CD14-positive monocyte (primary cell): ENCODE measurements around the gene PER2. TPM values are rescaled to one million over a fixed set of nuclear protein-coding genes. Genes with fewer than 3 reads are reported as not detected.
"Not testable (repeated sequence)": the region's sequence is repeated elsewhere in the genome, so short reads cannot be mapped to it uniquely, and the experiment has no call there.

Experiments
- DNase-seq, 3 donors: peaks; one replicate each; pipeline ENCODE4 v3.0.0-alpha.2; 2011 to 2022
- H2AFZ ChIP-seq: 2 replicates; pipeline ENCODE4 v1.6.0; 2012; ENCODE audit warnings: mild to moderate bottlenecking, low read depth, low read length, inconsistent platforms; ENCODE audit not compliant: insufficient read depth, poor library complexity, severe bottlenecking
- H3K27ac ChIP-seq, 2 donors: 1 replicate in 1 of 2; 2 replicates in 1 of 2; pipeline ENCODE4 v1.5.1; 2012 to 2013; ENCODE audit warnings: low read length in 2 of 2, control low read depth in 1 of 2, inconsistent platforms in 1 of 2, low read depth in 1 of 2, mild to moderate bottlenecking in 1 of 2
- H3K27me3 ChIP-seq, 2 donors: one replicate each; pipeline versions ENCODE4 v1.6.0 to v1.6.1; 2011 to 2013; ENCODE audit warnings: low read length in 2 of 2; ENCODE audit not compliant: control insufficient read depth in 2 of 2, insufficient read depth in 2 of 2
- H3K36me3 ChIP-seq, 2 donors: replicated peaks in 1 of 2; 1 replicate in 1 of 2; 2 replicates in 1 of 2; pipeline versions ENCODE4 v1.5.1 to v1.6.1; 2012 to 2013; ENCODE audit warnings: low read length in 2 of 2, control low read depth in 1 of 2, inconsistent platforms in 1 of 2, mild to moderate bottlenecking in 1 of 2; ENCODE audit not compliant: insufficient read depth in 2 of 2, control insufficient read depth in 1 of 2
- H3K4me1 ChIP-seq, 2 donors: 1 replicate in 1 of 2; 2 replicates in 1 of 2; pipeline versions ENCODE4 v1.5.1 to v1.6.1; 2012 to 2013; ENCODE audit warnings: low read length in 2 of 2, control low read depth in 1 of 2, inconsistent platforms in 1 of 2, mild to moderate bottlenecking in 1 of 2, moderate library complexity in 1 of 2; ENCODE audit not compliant: insufficient read depth in 2 of 2, control insufficient read depth in 1 of 2
- H3K4me2 ChIP-seq: replicated peaks from 2 replicates; pipeline ENCODE3; 2012; ENCODE audit warnings: low read length, moderate library complexity, mild to moderate bottlenecking; ENCODE audit not compliant: poor library complexity, severe bottlenecking; ENCODE audit errors: extremely low read depth
- H3K4me3 ChIP-seq, 3 experiments: fragments of 200-600 bp in 1 of 3; sonication (generic) in 1 of 3; replicated peaks in 1 of 3; 1 replicate in 2 of 3; 2 replicates in 1 of 3; pipeline ENCODE4 v1.5.1; 2011 to 2013; ENCODE audit warnings: low read length in 3 of 3, mild to moderate bottlenecking in 3 of 3, control low read depth in 2 of 3, low read depth in 2 of 3, inconsistent platforms in 1 of 3, moderate library complexity in 1 of 3
- H3K79me2 ChIP-seq: 2 replicates; pipeline ENCODE4 v1.6.0; 2012; ENCODE audit warnings: mild to moderate bottlenecking, control low read depth, inconsistent platforms, low read length, moderate library complexity; ENCODE audit not compliant: insufficient read depth
- H3K9ac ChIP-seq: 2 replicates; pipeline ENCODE4 v1.6.0; 2017; ENCODE audit warnings: low read length, mild to moderate bottlenecking; ENCODE audit not compliant: insufficient read depth, poor library complexity, severe bottlenecking
- H3K9me3 ChIP-seq, 2 donors: replicated peaks in 1 of 2; 1 replicate in 1 of 2; 2 replicates in 1 of 2; pipeline versions ENCODE4 v1.5.1 to v1.6.1; 2012 to 2013; ENCODE audit warnings: low read length in 2 of 2, control low read depth in 1 of 2; ENCODE audit not compliant: control insufficient read depth in 1 of 2, insufficient read depth in 1 of 2
- H4K20me1 ChIP-seq: 2 replicates; pipeline ENCODE4 v1.6.0; 2012; ENCODE audit warnings: mild to moderate bottlenecking, low read length, control low read depth, moderate library complexity; ENCODE audit not compliant: insufficient read depth
- H3K27ac Mint-ChIP-seq, 7 donors: one replicate each; pipeline ENCODE4 v1.8.0; 2020; ENCODE audit warnings: mild to moderate bottlenecking in 7 of 7, mixed read lengths in 7 of 7, moderate library complexity in 6 of 7, inconsistent platforms in 2 of 7
- H3K27me3 Mint-ChIP-seq, 3 donors: one replicate each; pipeline ENCODE4 v1.8.0; 2021 to 2022; ENCODE audit warnings: low read depth in 3 of 3, mild to moderate bottlenecking in 3 of 3, mixed read lengths in 3 of 3, moderate library complexity in 3 of 3, inconsistent platforms in 1 of 3
- H3K36me3 Mint-ChIP-seq, 2 donors: one replicate each; pipeline ENCODE4 v1.8.0; 2020; ENCODE audit warnings: mixed read lengths in 2 of 2, inconsistent platforms in 1 of 2, mild to moderate bottlenecking in 1 of 2
- H3K4me1 Mint-ChIP-seq: one replicate; pipeline ENCODE4 v1.8.0; 2020; ENCODE audit warnings: mild to moderate bottlenecking, mixed read lengths
- H3K4me3 Mint-ChIP-seq, 2 donors: one replicate each; pipeline ENCODE4 v1.8.0; 2020; ENCODE audit warnings: mild to moderate bottlenecking in 2 of 2, mixed read lengths in 2 of 2, moderate library complexity in 1 of 2
- H3K9me3 Mint-ChIP-seq, 7 donors: one replicate each; pipeline ENCODE4 v1.8.0; 2020 to 2022; ENCODE audit warnings: mixed read lengths in 7 of 7, mild to moderate bottlenecking in 6 of 7, moderate library complexity in 6 of 7, inconsistent platforms in 2 of 7
- WGBS: methylation state at CpG from one replicate; pipeline ENCODE4 v1.1.5; 2013; ENCODE audit warnings: missing lambda C conversion rate; ENCODE audit not compliant: insufficient coverage; 5-methylcytosine and 5-hydroxymethylcytosine counted together
- intact Hi-C, 2 donors: fragments of 100-400 bp; cut with micrococcal nuclease; formaldehyde crosslinking; loops; one replicate each; pipeline versions ENCODE4 v1.15.0 to v1.15.1; 2023
- polyA plus RNA-seq, 3 donors: library from polyadenylated mRNA; depleted of rRNA in 1 of 3; unstranded in 2 of 3; stranded (reverse) in 1 of 3; fragments of 300-500 nt in 2 of 3; fragments of >200 nt in 1 of 3; fragmentation: Illumina TruSeq in 2 of 3; gene quantifications; 1 replicate in 2 of 3; 2 replicates in 1 of 3; pipeline ENCODE4 v1.2.3, GENCODE V29; 2012 to 2021
- TF ChIP-seq, protein P1 (sequence below): fragments of 200-600 bp; IDR thresholded peaks from one replicate; pipeline ENCODE4 v1.8.0; 2022; ENCODE audit warnings: antibody characterized with exemption, mild to moderate bottlenecking

The PER2 gene
- polyA plus RNA-seq, 3 donors: 1.6 to 5.6 (median 3.1) TPM

DNA sequence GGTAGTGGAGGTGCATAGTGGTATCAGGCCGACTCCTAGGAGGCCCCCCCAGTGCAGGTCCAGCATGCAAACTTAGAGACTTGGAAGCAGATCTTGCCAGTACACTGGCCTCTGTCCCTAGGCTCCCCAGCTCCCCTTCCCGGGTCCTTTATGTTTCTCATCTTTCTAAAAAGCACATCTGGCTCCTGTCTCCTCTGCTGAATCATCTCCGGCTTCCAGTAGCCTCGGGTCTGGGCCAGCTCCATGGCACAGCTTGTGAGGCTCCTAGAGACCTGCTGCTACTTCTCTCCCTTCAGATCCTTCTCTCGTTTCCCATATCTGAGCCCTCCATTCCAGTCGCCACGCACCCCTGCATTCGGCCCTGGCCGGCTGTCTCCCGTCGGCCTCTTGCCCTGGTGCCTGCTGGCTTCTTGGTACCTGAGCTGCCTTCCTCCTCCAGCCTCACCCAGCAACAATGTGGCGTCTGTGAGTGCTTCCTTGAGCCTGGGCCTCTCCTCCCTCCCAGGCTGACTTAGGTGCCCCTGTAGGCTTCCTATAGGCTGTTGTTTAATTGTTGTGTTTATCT, 38.5 kb upstream of the PER2 start:
- H3K36me3 ChIP-seq: peaks cover 0 to 14% of the 10 kb centered on the region in 2 donors
- H3K9ac ChIP-seq: no peak overlapping the region
- H3K27me3 ChIP-seq: no peaks in the 10 kb centered on the region
- Mint-ChIP-seq H3K36me3 (peaks cover 23 to 28% of the 10 kb centered on the region in 2 donors), H3K27me3 (no peaks in the 10 kb centered on the region), H3K4me1 (peaks cover under 1% of the 10 kb centered on the region), H3K4me3 (no peak overlapping the region), H3K27ac (no peak overlapping the region), H3K9me3 (peaks cover 0 to 2% (median 0%) of the 10 kb centered on the region in 7 donors)
- TF ChIP-seq, protein P1, sequence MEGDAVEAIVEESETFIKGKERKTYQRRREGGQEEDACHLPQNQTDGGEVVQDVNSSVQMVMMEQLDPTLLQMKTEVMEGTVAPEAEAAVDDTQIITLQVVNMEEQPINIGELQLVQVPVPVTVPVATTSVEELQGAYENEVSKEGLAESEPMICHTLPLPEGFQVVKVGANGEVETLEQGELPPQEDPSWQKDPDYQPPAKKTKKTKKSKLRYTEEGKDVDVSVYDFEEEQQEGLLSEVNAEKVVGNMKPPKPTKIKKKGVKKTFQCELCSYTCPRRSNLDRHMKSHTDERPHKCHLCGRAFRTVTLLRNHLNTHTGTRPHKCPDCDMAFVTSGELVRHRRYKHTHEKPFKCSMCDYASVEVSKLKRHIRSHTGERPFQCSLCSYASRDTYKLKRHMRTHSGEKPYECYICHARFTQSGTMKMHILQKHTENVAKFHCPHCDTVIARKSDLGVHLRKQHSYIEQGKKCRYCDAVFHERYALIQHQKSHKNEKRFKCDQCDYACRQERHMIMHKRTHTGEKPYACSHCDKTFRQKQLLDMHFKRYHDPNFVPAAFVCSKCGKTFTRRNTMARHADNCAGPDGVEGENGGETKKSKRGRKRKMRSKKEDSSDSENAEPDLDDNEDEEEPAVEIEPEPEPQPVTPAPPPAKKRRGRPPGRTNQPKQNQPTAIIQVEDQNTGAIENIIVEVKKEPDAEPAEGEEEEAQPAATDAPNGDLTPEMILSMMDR: no peak
- no peak overlapping the region for H3K4me3 ChIP-seq
- no peak overlapping the region for H2AFZ ChIP-seq
- H3K79me2 ChIP-seq: no peaks in the 10 kb centered on the region
- H4K20me1 ChIP-seq: no peaks in the 10 kb centered on the region
- no peaks in the 10 kb centered on the region for H3K9me3 ChIP-seq
- no peak overlapping the region for H3K4me2 ChIP-seq
- H3K4me1 ChIP-seq: no peaks in the 10 kb centered on the region
- intact Hi-C loops: no loop called here
- DNase-seq: no peak
- H3K27ac ChIP-seq: no peak overlapping the region
- WGBS: 98% methylated on average over 11 of the region's 12 CpGs

DNA sequence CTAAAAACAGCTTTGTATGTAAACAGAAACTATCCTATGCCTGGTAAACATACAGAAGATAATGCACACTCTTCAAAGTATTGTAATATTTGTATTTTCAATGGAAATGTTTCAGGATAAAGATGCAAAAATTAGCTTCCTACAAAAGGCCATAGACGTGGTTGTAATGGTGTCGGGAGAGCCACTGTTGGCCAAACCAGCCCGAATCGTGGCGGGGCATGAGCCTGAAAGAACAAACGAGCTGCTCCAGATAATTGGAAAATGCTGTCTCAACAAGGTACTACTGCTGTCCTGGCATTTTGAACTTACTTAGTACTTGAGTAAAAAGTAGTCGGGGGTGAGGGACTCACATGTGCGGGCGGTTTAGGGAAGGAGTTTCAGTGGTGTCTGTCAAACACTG, 37.3 kb upstream of the PER2 start:
- H3K27ac ChIP-seq: no peak overlapping the region
- peaks cover 0 to 2% (median 0%) of the 10 kb centered on the region in 7 donors for H3K9me3 Mint-ChIP-seq
- no peaks in the 10 kb centered on the region for H3K9me3 ChIP-seq
- no peak overlapping the region for H3K9ac ChIP-seq
- no peaks in the 10 kb centered on the region for H4K20me1 ChIP-seq
- H3K36me3 Mint-ChIP-seq: peaks cover 23 to 28% of the 10 kb centered on the region in 2 donors
- intact Hi-C loops: no loop called here
- H3K36me3 ChIP-seq: peaks cover 0 to 14% of the 10 kb centered on the region in 2 donors
- no peak overlapping the region for H3K4me2 ChIP-seq
- H3K27me3 Mint-ChIP-seq: peaks cover 0 to 6% (median 2%) of the 10 kb centered on the region in 3 donors
- DNase-seq: no peak
- H3K4me3 Mint-ChIP-seq: no peak overlapping the region
- no peak overlapping the region for H2AFZ ChIP-seq
- peaks cover 0 to 3% of the 10 kb centered on the region in 2 donors for H3K27me3 ChIP-seq
- peak overlapping the region in 1 of 7 donors; percentile 32 for H3K27ac Mint-ChIP-seq
- TF ChIP-seq, protein P1: no peak
- H3K4me1 ChIP-seq: peaks cover 7 to 8% of the 10 kb centered on the region in 2 donors
- H3K79me2 ChIP-seq: no peaks in the 10 kb centered on the region
- 97% methylated on average over 9 of the region's 9 CpGs for WGBS
- H3K4me3 ChIP-seq: no peak overlapping the region
- peaks cover 11% of the 10 kb centered on the region for H3K4me1 Mint-ChIP-seq

DNA sequence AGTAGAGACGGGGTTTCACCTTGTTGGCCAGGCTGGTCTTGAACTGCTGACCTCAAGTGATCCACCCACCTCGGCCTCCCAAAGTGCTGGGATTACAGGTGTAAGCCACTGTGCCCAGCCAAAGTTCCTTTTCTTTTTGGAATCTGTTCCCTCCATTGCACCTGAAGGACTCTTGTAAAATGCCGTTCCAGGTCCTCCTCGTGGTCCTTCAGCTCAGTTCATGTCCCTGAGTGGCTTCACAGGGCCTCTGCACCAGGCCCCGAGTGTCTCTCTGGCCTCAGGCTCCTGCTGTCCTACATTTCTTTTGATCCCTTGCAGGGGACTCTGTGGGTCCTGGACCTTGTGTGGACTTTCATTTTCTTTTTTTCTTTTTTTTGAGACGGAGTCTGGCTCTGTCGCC, 35.8 kb upstream of the PER2 start:
- H3K4me3 Mint-ChIP-seq, H3K27ac ChIP-seq, H4K20me1 ChIP-seq, H3K4me2 ChIP-seq, H3K9ac ChIP-seq, H3K79me2 ChIP-seq, H3K4me3 ChIP-seq, intact Hi-C loops, H2AFZ ChIP-seq, H3K36me3 ChIP-seq, H3K9me3 Mint-ChIP-seq, DNase-seq, H3K9me3 ChIP-seq: not testable (repeated sequence)
- peak overlapping the region in 1 of 7 donors; percentile 53 for H3K27ac Mint-ChIP-seq
- peaks cover 8 to 17% (median 9%) of the 10 kb centered on the region in 3 donors for H3K27me3 Mint-ChIP-seq
- peaks cover 3 to 11% of the 10 kb centered on the region in 2 donors for H3K27me3 ChIP-seq
- peaks cover 20 to 24% of the 10 kb centered on the region in 2 donors for H3K36me3 Mint-ChIP-seq
- H3K4me1 Mint-ChIP-seq: peaks cover 16% of the 10 kb centered on the region
- H3K4me1 ChIP-seq: peaks cover 13% of the 10 kb centered on the region in 2 donors
- WGBS: 94% methylated on average over 6 of the region's 7 CpGs
